Fibroblast of gingiva (primary cell): ENCODE results near the gene ADRA2C.

ENCODE experiments used
- DNase-seq: peaks from one replicate; pipeline ENCODE4 v3.0.0-alpha.2; 2011; ENCODE audit warnings: low read depth

Gene ADRA2C

DNA sequence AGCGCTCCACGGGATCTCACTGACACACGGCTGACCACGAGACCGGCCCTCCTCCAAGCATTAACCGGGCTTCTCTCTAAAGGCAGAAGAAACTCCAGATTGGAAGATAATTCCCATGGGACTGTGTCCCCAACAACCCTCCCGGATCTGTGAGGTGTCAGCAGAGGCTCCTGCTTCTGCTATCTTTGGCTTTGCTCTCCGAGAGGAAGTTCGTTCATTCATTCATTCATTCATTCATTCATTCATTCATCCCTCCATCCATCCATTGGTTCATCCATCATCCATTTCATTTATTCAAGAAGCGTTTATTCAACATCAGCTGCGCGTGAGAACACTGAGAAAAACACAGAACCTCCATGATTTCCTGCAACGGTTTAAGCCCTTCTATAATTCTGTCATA, 11.5 kb downstream of the ADRA2C start:
- no peak for DNase-seq

- DNase-seq, result no peak
Measured at GRCh38 chr4:3779509-3779908, 13.3 kb downstream of the ADRA2C start.

GRCh38 chr4:3780347-3781171, 14.4 kb downstream of the ADRA2C start:
- no peak for DNase-seq

DNA sequence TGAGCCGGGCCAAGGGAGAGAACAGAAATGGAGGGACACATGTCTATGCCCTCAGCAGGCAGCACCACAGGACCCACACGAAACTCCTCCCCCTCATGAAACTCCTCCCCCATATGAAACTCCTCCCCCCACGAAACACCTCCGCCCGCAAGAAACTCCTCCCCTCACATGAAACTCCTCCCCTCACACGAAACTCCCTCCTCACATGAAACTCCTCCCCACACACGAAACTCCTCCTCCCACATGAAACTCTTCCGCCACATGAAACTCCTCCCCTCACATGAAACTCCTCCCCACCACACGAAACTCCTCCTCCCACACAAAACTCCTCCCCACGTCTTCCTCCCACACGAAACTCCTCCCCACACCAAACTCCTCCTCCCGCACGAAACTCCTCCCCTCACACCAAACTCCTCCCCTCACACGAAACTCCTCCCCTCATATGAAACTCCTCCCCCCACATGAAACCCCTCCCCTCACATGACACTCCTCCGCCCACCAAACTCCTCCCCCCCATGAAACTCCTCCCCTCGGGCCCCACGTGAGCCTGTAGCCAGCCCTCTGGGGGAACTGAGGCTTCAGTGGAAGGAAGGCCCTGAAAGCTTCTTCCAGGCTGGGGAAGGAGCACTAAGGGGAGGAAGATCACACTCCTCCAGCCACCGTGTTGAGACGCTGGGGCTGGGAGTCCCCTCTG, 15.2 kb downstream of the ADRA2C start:
- no peak for DNase-seq

DNA sequence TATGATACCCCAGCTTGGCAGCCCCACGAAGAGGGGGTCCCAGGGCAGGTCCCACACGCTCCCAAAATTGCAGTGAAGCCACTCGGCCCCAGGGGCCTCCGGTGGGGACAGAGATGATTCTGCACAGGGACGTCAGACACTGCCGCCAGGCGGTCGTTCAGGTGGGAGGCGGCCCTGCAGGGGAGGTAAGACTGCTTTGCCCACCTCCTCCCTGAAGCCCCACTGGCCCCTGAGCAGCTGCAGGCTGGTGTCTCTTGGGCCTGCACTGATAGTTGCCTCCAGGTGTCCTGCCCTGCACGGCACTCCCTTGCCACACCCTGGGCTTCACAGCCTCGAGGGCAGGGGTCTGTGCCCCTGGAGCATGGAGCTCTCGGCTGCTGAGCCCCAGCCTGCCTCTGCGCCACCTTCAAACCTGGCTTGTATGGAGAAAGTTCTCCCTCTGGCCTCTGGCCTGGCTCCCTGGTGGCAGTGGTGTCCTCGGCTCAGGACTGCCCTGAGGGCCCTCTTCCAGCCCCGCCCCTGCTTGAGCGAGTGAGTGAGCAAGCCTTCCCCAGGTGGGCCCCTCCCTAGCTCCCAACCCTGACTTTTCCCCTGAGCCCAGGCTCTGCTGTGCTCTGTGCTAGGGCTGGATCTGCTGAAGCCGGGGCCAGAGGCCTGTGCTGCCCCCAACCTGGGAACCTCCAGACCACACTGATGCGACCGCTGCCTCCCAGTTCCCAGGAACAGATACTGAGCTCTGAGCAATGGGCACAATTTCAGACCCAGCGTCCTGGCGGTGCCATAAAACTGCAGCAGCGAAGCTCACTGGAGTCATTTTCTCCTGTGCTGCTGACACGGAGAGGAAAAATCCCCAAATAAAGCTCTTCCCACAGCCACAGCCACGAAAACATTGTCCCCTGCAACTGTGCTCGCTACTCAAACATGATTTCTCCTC, 16.1 kb downstream of the ADRA2C start:
- no peak for DNase-seq

DNA sequence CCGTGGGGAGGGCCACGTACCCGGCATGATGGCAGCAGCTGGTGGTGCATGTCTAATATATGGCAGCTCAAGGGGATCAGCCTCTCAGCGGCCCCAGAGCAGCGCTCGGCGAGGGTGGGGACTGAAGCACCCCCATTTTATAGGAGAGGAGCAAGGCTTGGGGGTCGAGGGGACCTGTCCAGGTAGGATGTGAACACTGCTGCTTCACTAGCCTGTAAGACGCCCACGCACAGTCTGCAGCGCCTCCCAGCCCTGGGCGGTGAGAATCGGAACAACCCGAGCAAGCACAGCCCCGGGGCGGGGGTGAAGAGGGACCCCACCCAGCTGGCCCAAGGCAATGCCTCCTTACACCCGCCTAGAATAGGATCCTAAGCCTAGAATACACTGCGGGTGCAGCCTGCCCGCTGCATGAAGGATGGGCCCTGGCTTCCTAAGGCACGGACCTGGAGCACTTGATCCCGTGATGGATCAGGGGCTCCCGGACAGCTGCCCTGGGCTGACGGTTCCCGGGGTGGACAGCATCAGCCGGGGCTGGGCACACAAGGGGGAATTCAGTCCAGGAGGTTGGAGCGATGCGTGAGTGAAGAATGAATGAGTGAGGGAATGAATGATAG, 17.6 kb downstream of the ADRA2C start:
- DNase-seq, result no peak

- DNase-seq, result no peak
Measured at GRCh38 chr4:3784454-3785291, 18.5 kb downstream of the ADRA2C start.

GRCh38 chr4:3785292-3785565, 19.0 kb downstream of the ADRA2C start:
- DNase-seq, result no peak

DNA sequence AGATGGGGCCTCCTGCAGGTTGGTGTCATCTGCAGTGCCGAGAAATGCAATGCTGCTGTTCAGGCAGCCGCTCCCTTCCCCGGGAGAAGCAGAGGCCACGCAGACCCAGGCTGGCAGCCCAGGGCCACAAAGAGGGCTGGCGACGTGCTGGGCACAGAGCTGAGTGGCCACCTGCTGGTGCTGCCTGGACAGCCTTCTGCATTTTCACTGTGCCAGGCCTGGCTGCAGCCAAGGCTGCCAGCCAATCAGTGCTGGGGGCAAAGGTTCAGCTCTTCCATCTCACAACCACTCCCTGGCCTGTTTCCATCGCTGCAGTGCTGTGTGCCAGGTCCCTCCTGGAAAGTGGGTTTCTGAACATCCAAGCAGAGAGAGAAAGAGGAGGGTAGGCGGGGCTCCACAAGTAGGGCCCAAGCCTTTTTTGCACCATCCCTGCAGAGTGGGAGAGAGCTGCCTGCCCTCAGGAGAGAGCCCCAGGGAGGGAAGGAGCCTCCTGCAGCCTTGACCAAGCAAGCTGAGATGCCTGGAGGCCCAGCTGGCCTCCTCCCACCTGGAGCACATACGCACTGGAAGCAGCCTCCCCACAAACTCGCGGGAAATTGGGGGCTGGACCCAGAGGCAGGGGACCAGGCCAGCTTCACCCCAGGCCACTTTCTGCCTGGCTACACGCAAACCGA, 20.1 kb downstream of the ADRA2C start:
- no peak for DNase-seq

- no peak for DNase-seq
Measured at GRCh38 chr4:3787489-3788365, 21.5 kb downstream of the ADRA2C start.

GRCh38 chr4:3788366-3788660, 22.1 kb downstream of the ADRA2C start:
- no peak for DNase-seq

DNA sequence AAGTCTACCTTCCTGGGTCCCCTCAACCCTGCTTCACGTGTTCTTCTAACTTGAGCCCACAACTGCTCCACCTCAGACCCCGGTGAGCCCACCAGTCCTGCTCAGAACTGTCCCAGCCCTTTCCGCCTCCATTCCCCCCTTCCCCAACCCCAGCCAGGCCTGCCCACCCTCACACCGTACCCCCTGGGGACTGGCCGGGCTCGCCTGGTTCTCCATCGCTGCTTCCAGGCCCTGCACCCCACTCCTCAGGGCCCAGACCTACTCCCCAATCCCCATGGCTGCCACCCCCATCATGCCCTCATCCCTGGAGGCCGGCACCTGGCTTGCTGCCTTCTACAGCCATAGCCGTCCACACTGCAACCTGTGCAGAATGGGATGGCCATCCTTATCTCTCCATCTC, 23.4 kb downstream of the ADRA2C start:
- no peak for DNase-seq

GRCh38 chr4:3790006-3790561, 23.9 kb downstream of the ADRA2C start:
- no peak for DNase-seq

DNA sequence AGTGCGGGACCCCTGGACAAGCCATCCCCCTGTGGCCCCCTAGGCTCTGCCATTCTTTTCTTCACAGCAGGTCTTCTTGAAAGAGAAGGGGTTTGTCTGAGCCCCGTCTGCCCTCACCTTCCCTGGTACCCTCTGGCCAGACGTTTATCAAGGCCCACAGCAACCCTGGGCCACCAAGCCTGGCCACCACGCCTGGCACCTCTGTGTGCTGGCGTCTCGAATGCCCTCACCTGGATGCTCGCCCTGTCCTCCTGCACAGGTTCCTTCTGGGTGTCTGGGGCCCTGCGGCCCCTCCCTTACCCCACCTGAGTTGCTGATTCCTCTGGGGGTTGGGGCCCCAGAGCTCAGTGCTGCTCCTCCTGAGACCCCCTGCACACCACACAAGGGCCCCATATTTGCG, 25.1 kb downstream of the ADRA2C start:
- no peak for DNase-seq

DNA sequence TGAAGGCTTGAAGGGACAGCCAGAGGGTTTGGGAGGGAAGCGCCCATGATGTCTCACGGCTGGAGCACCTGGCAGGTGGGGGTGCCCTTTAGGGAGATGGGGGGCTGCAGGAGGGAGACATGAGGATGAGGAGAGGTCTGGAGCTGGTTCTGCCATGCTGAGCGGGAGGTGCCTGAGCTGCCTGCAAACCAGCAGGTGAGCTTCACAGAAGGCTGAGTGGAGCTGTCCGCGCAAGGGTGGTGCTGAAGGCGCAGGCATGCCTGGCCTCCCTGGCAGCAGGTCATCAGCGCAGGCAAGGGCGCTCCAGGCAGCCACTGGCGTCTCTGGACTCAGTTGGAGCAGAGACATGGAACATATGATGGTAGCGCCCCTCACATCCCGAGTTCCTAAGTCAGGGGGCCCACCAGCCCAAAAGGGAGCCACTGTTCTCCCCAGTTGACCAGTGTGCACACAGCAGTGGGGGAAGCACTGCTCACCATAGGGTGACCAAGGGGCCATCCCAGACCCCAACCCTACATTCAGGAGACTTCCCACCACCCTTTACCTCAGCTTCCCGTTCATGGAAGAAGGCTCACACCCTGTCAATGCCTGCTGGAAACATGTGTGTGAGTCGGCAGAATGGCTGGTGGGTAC, 25.8 kb downstream of the ADRA2C start:
- no peak for DNase-seq

DNA sequence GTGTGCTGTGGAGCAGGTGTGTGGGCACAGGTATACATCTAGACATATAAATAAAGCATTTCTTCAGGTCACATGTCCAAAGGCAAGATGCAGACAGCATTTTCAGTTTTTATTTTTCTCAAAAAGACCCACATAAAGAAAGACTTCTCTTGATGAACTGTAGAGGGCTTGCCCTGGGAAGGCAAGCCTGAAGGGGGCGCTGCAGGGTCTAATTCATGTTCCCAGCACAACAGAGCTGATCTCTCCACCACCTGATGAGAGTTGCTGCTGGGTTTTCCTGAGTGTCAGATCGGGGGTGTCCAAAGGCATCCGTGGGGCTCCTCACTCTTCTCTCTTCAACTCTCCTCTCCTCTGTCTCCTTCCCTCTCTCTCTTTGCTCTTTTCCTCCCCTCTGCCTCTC, 26.6 kb downstream of the ADRA2C start:
- DNase-seq, result no peak

DNA sequence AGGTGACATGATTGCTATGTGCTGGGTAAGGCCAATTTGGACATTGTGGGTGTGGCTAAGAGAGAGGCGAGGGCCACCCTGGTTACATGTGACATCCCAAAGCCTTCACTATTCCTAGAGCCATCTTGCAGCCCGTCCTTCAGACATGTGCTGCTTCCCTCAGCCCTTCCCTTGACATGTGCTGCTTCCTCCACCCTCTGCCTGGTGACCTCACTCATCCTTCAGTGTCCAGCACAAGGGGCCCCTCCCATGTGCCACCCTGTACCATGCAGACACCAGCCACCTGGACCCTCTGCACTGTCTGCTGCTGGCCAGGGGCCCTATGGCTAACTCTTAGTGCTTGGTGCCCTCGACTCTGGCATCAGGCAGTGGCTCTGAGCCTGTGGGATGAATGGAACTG, 27.4 kb downstream of the ADRA2C start:
- DNase-seq, result no peak

DNA sequence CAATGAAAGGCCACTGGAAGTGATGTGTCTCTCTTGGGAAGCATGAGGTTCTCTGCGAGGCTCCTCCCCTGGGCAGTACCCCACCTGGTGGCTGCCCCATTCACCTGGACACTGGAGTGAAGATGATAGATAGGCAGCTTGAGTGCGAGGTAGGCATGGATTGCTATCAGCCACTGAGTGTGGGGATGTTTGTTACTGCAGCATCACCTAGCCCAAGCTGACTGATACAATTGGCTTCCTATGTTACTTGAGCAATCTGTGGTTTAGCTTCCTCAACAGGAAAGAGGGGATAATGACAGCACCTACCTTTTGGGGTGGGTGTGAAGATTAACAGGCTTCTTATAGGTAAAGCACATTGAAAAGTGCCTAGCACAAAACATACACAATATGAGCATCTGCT, 30.8 kb downstream of the ADRA2C start:
- no peak for DNase-seq
